ENCODE data around the gene PPP1R9B.

Gene PPP1R9B

DNA sequence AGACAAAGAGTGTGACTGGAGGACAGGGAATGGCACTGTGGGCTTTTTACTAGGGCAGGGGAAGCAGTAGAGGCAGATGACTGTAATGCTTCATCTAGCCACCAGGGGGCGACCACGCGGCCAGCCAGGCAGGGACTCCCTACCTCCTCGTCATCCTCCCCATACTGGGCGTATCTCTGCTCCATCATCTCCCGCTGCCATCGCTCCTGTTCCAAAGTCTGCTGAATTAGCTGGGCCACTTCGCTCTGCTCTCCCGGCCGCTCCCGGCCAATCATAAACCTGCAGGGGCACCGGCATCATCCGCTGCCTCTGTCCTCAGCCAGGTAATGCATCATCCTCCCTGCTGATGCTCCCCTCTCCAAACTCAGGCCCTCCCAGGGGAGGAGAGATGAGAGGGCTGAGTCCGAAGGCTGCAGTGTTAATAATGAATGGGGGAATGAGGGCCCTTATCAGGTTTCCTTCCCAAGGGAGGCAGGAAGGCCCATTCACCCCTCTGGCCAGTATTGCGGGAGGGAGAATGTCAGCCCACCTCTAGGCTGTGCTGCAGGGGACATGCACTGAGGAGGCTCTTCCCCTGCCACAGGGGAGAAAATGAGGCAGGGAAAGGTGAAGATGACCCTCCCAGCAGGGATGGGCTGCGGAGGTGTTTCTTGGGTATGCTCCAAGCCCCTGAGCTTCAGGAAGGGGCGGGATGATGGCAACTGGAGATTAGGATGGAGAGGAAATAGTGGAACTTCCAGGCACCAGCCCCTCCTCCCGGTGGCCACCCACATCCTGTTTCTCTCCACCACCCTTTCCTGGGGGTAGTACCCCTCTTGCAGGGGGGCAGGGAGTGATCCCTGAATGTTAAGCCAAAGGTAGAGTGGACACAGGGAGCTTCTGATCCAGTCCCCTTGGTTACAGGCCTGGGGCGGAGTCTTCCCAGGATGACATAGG lies 10.3 kb downstream of the PPP1R9B start:
- no peak overlapping the region for H3K4me3 ChIP-seq (ENCODE audit: low read depth, low read length)
- TF ChIP-seq, protein P1, sequence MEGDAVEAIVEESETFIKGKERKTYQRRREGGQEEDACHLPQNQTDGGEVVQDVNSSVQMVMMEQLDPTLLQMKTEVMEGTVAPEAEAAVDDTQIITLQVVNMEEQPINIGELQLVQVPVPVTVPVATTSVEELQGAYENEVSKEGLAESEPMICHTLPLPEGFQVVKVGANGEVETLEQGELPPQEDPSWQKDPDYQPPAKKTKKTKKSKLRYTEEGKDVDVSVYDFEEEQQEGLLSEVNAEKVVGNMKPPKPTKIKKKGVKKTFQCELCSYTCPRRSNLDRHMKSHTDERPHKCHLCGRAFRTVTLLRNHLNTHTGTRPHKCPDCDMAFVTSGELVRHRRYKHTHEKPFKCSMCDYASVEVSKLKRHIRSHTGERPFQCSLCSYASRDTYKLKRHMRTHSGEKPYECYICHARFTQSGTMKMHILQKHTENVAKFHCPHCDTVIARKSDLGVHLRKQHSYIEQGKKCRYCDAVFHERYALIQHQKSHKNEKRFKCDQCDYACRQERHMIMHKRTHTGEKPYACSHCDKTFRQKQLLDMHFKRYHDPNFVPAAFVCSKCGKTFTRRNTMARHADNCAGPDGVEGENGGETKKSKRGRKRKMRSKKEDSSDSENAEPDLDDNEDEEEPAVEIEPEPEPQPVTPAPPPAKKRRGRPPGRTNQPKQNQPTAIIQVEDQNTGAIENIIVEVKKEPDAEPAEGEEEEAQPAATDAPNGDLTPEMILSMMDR (IDR thresholded peaks at IDR 0.05; ENCODE audit: insufficient read depth, low read depth, low read length, missing control alignments) = peak; percentile 98
- peak; percentile 81 for DNase-seq (ENCODE audit: low read depth)

DNA sequence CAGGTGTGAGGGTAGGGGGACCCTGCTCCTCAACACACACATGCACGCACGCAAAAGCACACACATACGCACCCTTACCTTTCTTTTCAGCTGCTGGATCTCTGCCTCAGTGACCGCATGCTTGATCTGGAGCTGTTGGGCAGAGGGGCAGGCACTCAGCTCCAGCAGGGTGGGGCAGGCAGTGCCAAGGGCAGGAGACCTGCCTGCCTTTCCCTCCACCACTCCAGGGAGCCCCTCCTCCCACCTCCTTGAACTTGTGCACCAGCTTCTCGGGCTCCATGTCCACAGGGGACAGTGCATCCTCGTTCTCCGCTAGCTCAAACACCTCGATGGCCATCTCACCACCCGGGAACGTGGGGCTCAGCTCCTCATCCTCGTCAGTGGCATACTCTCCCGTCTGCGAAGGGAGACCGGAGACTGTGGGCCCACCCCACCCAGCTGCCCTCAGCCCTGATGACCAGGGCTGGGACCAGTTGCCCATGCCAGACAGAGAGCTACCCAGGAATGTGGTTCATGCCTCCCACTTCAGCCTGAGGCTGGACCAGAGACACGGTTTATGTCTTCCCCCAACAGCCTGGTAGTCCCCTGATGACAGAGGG lies 11.2 kb downstream of the PPP1R9B start:
- no peak for DNase-seq (ENCODE audit: low read depth)
- TF ChIP-seq, protein P1 (IDR thresholded peaks at IDR 0.05; ENCODE audit: insufficient read depth, low read depth, low read length, missing control alignments) = no peak
- H3K4me3 ChIP-seq (ENCODE audit: low read depth, low read length) = no peak overlapping the region

DNA sequence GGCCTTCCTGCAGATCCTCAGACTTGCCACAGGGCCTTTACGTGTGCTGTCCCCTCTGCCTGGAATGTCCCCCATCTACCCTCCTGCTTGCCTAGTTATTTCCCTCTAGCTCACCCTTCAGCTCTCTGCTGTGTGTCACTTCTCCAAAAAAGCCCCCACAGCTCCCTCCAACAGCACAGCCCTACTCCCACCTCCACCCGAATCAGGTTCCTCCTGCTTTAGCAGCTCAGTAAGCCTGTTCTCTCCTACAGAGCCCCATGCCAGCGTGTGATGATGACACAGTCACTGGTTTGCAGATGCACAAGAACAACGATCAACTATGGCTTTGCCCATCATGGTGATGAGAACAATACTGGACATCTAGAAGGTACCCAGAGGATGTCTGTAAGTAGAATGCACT lies 13.4 kb downstream of the PPP1R9B start:
- no peak for DNase-seq (ENCODE audit: low read depth)
- TF ChIP-seq, protein P1 (IDR thresholded peaks at IDR 0.05; ENCODE audit: insufficient read depth, low read depth, low read length, missing control alignments) = no peak
- H3K4me3 ChIP-seq (ENCODE audit: low read depth, low read length) = no peak overlapping the region

GRCh38 chr17:50136096-50136687 lies 14.3 kb downstream of the PPP1R9B start:
- TF ChIP-seq, protein P1 (IDR thresholded peaks at IDR 0.05; ENCODE audit: insufficient read depth, low read depth, low read length, missing control alignments) = no peak
- DNase-seq (ENCODE audit: low read depth) = no peak
- no peak overlapping the region for H3K4me3 ChIP-seq (ENCODE audit: low read depth, low read length)

- TF ChIP-seq, protein P1 (IDR thresholded peaks at IDR 0.05; ENCODE audit: insufficient read depth, low read depth, low read length, missing control alignments) = no peak
- no peak for DNase-seq (ENCODE audit: low read depth)
- H3K4me3 ChIP-seq (ENCODE audit: low read depth, low read length) = no peak overlapping the region
Observed at GRCh38 chr17:50135316-50136095, 15.0 kb downstream of the PPP1R9B start.

Data from GM12865 (cell line).